GM19468 (cell line): ENCODE data around the gene CEACAM18.

ENCODE experiments used
- ATAC-seq: cut with Tn5 transposase; IDR thresholded peaks from one replicate; pipeline ENCODE4 v1.9.1; 2021; ENCODE audit warnings: mild to moderate bottlenecking, moderate library complexity, moderate number of reproducible peaks; ENCODE audit not compliant: unreplicated experiment; ENCODE audit errors: extremely low read depth

CEACAM18 gene

GRCh38 chr19:51521781-51522180 lies 43.4 kb downstream of the CEACAM18 start:
- no peak for ATAC-seq

- ATAC-seq: no peak
Measured at GRCh38 chr19:51524666-51525264, 46.4 kb downstream of the CEACAM18 start.

GRCh38 chr19:51525651-51526050 lies 47.3 kb downstream of the CEACAM18 start:
- no peak for ATAC-seq

- no peak for ATAC-seq
Measured at GRCh38 chr19:51529301-51529700, 51.0 kb downstream of the CEACAM18 start.

GRCh38 chr19:51530616-51531015 lies 52.3 kb downstream of the CEACAM18 start:
- ATAC-seq: no peak

DNA sequence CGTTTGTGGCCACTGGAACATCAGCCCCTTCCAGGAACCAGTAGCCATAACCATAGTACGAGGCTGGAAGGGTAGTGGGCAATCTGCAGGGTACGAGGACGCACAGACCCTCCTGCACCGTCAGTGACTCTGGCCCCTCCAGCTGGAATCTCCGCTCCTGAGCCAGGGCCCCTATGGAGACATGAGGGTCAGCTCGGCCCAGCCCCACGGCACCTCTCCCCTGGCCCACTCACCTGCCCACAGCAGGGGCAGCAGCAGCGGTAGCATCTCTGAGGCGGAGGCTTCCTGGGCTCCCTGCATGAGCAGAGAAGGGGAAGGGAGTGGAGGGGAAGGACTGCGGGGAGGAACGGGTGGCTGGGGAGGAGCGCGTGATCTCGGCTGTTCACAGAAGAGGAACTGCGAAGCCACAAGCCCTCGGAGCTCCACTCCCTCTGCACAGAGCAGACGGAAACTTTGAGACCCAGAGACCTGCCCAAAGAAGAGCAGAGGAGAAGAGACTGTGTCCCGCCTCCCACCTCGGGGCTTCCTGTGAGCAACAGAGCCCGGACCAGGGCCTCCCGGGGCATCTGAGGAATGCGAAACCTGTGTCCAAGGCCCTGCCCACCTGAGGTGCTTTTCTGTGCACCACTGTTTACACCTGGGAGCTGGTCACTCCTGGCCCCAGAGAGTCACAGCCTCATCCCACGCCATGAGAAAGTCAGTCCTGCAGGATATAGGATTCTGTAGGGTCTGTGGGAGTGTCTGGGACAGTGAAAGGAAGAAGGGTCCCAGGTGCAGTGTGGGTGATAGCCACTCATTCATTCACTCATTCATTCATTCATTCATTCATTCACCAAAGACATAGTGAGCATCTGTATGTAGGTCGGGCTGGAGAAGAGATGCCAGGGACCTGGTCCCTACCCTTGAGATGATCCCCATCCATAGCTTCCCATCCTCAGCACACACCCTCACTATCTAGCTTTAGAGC lies 53.3 kb downstream of the CEACAM18 start, which contains the start of gene SIGLEC6:
SIGLEC6 (minus strand) TSS at position 322 of the 967 bp plus-strand sequence; CDS start at position 300, 22 bp downstream.
- peak; percentile 85 for ATAC-seq

DNA sequence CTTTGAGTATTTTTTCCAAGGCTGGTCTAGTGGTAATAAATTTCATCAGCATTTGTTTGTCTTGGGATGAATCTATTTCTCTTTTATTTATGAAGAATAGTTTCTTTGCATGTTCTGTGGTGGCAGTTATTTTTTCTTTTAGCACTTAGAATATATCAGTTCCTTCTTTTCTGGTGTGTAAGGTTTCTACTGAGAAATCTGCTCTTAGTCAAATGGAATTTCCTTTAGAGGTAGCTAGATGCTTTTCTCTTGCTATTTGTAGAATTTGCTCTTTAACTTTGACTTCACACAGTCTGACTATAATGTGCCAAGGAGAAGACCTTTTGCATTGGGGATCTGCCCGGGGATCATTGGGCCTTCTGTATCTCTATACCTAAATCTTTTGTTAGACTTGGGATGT lies 57.2 kb downstream of the CEACAM18 start:
- no peak for ATAC-seq

DNA sequence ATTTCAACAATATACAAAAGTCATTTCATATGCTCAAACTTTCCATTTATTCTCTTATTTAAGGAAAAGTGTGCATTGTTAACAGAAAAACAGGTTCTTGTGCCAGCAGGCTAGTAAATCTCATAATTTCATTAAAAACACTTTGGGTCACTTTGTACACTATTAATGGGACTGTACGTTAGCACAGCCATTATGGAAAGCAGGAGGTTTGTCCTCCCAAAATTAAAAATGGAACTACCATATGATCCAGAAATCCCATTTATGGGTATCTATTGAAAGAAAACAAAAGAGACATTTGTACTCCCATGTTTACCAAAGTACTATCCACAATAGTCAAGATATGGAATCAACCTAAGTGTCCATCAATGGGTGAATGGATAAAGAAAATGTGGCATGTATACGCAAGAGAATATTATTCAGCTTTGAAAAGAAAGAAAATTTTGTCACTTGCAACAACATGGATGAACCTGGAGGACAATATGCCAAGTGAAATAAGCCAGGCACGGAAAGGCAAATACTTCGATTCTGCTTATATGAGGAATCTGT lies 61.6 kb downstream of the CEACAM18 start:
- ATAC-seq: no peak
